ENCODE measurements around the gene CTNNA3. TPM values are rescaled to one million over a fixed set of nuclear protein-coding genes. Genes with fewer than 3 reads are reported as not detected.

Gene CTNNA3
- total and polyA plus RNA-seq, 12 donors = 2.0 to 213 (median 171) TPM

- DNase-seq (no peak), ATAC-seq (peak in 1 of 8 donors; percentile 44)
- Histone ChIP-seq H3K36me3 (no peaks in the 10 kb centered on the region), H3K27ac (no peak overlapping the region), H3K9me3 (no peaks in the 10 kb centered on the region), H3K27me3 (no peaks in the 10 kb centered on the region), H3K4me3 (no peak overlapping the region), H3K4me1 (no peaks in the 10 kb centered on the region)
- WGBS, 2 donors = 81 to 90% methylated on average over 1 of the region's 1 CpG
- intact Hi-C loops (cut with DNase I) = no loop called here
- no peak for TF ChIP-seq CTCF (IDR thresholded peaks at IDR 0.05)
Observed at GRCh38 chr10:66782776-66783175, 913.2 kb downstream of the CTNNA3 start.

GRCh38 chr10:66782144-66782543 lies 913.9 kb downstream of the CTNNA3 start:
- H3K4me1 ChIP-seq = no peaks in the 10 kb centered on the region
- no peak overlapping the region for H3K27ac ChIP-seq
- H3K27me3 ChIP-seq = no peaks in the 10 kb centered on the region
- no peak for DNase-seq
- no peak overlapping the region for H3K4me3 ChIP-seq
- intact Hi-C loops (cut with DNase I) = no loop called here
- no peaks in the 10 kb centered on the region for H3K36me3 ChIP-seq
- no peak for TF ChIP-seq CTCF (IDR thresholded peaks at IDR 0.05)
- no peak for ATAC-seq
- H3K9me3 ChIP-seq = no peaks in the 10 kb centered on the region

- no peak overlapping the region for H3K4me3 ChIP-seq
- no peaks in the 10 kb centered on the region for H3K27me3 ChIP-seq
- no peaks in the 10 kb centered on the region for H3K9me3 ChIP-seq
- DNase-seq = no peak
- H3K36me3 ChIP-seq = no peaks in the 10 kb centered on the region
- TF ChIP-seq CTCF (IDR thresholded peaks at IDR 0.05) = no peak
- no peaks in the 10 kb centered on the region for H3K4me1 ChIP-seq
- no peak overlapping the region for H3K27ac ChIP-seq
- 79 to 80% methylated on average over 3 of the region's 3 CpGs for WGBS, 2 donors
- no peak for ATAC-seq
- intact Hi-C loops (cut with DNase I) = no loop called here
Observed at GRCh38 chr10:66780796-66781195, 915.2 kb downstream of the CTNNA3 start.

GRCh38 chr10:66778351-66778750 lies 917.6 kb downstream of the CTNNA3 start:
- DNase-seq = no peak
- H3K4me3 ChIP-seq = no peak overlapping the region
- H3K27me3 ChIP-seq = no peaks in the 10 kb centered on the region
- no peak for ATAC-seq
- no peaks in the 10 kb centered on the region for H3K36me3 ChIP-seq
- no peaks in the 10 kb centered on the region for H3K9me3 ChIP-seq
- no peak for TF ChIP-seq CTCF (IDR thresholded peaks at IDR 0.05)
- no peaks in the 10 kb centered on the region for H3K4me1 ChIP-seq
- WGBS, 2 donors = 71 to 86% methylated on average over 4 of the region's 4 CpGs
- intact Hi-C loops (cut with DNase I) = no loop called here
- no peak overlapping the region for H3K27ac ChIP-seq

- Histone ChIP-seq H3K27ac (no peak overlapping the region), H3K36me3 (no peaks in the 10 kb centered on the region), H3K4me1 (peaks cover 0 to 1% (median 0%) of the 10 kb centered on the region in 9 donors), H3K27me3 (no peaks in the 10 kb centered on the region), H3K4me3 (no peak overlapping the region), H3K9me3 (no peaks in the 10 kb centered on the region)
- DNase-seq = no peak
- intact Hi-C loops (cut with DNase I) = no loop called here
- WGBS, 2 donors = 83 to 86% methylated on average over 2 of the region's 2 CpGs
- TF ChIP-seq CTCF (IDR thresholded peaks at IDR 0.05) = no peak
- no peak for ATAC-seq
Observed at GRCh38 chr10:66777665-66778064, 918.3 kb downstream of the CTNNA3 start.
